ENCODE data around the gene MKLN1. TPM values are rescaled to one million over a fixed set of nuclear protein-coding genes. Genes with fewer than 3 reads are reported as not detected.
"Not testable (repeated sequence)": the region's sequence is repeated elsewhere in the genome, so short reads cannot be mapped to it uniquely, and the experiment has no call there.

The MKLN1 gene
- total and polyA plus RNA-seq, 2 of the 4 experiments (the other 2 are of a cell fraction), result 17.5 to 52.0 TPM

DNA sequence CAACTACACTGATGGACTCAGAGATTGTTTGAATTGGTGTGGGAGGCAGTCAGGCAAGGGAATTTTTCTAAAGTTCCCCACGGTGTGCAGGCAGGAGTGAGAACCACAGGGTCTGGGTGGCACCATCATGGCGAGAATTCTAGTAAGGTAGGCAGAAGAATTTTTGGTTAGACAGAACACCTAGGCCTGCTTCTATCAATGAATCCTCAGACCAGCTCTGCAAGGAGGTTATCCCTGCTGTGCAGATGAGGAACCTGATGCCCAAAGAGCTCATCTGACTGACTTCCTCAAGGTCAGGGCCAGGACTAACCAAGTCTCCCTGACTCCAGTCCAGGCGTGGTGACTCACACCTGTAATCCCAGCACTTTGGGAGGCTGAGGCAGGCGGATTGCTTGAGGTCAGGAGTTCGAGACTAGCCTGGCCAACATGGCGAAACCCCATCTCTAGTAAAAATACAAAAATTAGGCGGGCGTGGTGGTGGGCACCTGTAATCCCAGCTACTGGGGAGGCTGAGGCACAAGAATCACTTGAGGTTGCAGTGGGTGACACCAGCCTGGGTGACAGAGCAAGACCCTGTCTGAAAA lies 177.5 kb downstream of the MKLN1 start:
- H2BK15ac ChIP-seq (ENCODE audit: low read depth, low read length); dilution Hi-C loops (cut with HindIII; ENCODE audit: low sequenced_read_pairs, unreplicated experiment); H3K27ac ChIP-seq (ENCODE audit: insufficient read depth, low read length); H2AK5ac ChIP-seq (ENCODE audit: low read depth, low read length); H2BK5ac ChIP-seq (ENCODE audit: low read depth, low read length, poor library complexity, severe bottlenecking); H2BK120ac ChIP-seq (ENCODE audit: low read depth, low read length); H3K36me3 ChIP-seq (ENCODE audit: control insufficient read depth, insufficient read depth, low read length); H3K4me2 ChIP-seq (ENCODE audit: low read depth, low read length); H3K18ac ChIP-seq (ENCODE audit: low read depth, low read length); H3K4me3 ChIP-seq (ENCODE audit: insufficient read depth, low read depth, low read length); H4K91ac ChIP-seq (ENCODE audit: insufficient read depth, low read depth, low read length); H3K14ac ChIP-seq (replicated peaks; ENCODE audit: low read depth, low read length); H4K8ac ChIP-seq (ENCODE audit: low read depth in 2 of 2, low read length in 2 of 2); intact Hi-C loops (cut with micrococcal nuclease); H3K27me3 ChIP-seq (ENCODE audit: control insufficient read depth, insufficient read depth, low read length); H3K56ac ChIP-seq (ENCODE audit: extremely low read depth, insufficient read depth, low read length); DNase-seq; ATAC-seq (ENCODE audit: low read depth); BruUV-seq (replicated peaks); H3K9ac ChIP-seq (ENCODE audit: low read depth, low read length); H3K9me3 ChIP-seq (ENCODE audit: control insufficient read depth, insufficient read depth, low read length); H4K5ac ChIP-seq (ENCODE audit: low read depth, low read length); H2AK9ac ChIP-seq (replicated peaks; ENCODE audit: low read depth, low read length, poor library complexity); H2BK20ac ChIP-seq (ENCODE audit: low read depth, low read length); H2AFZ ChIP-seq (replicated peaks; ENCODE audit: low read length, poor library complexity); H3K4ac ChIP-seq (ENCODE audit: low read depth, low read length); in situ Hi-C loops (cut with MboI; ENCODE audit: low sequenced_read_pairs); H3K23ac ChIP-seq (ENCODE audit: low read depth, low read length); H3K79me1 ChIP-seq (ENCODE audit: low read depth in 1 of 2, low read length in 2 of 2); CTCF ChIA-PET; POLR2A ChIA-PET (ENCODE audit: unreplicated experiment): not testable (repeated sequence)
- Histone ChIP-seq H3K9me1 (ENCODE audit: insufficient read depth, low read length) (peaks cover 27% of the 10 kb centered on the region), H3K4me1 (ENCODE audit: control insufficient read depth, insufficient read depth, low read length) (peaks cover 21% of the 10 kb centered on the region), H4K20me1 (ENCODE audit: insufficient read depth, low read length) (peaks cover 13% of the 10 kb centered on the region)
- no CpG with 5 or more reads among the region's 8 CpGs for WGBS, 2 experiments (ENCODE audit: extremely low coverage in 2 of 2, insufficient read length in 1 of 2)
